ENCODE measurements around the gene BOLL.
"Not testable (repeated sequence)": the region's sequence is repeated elsewhere in the genome, so short reads cannot be mapped to it uniquely, and the experiment has no call there.

BOLL gene

DNA sequence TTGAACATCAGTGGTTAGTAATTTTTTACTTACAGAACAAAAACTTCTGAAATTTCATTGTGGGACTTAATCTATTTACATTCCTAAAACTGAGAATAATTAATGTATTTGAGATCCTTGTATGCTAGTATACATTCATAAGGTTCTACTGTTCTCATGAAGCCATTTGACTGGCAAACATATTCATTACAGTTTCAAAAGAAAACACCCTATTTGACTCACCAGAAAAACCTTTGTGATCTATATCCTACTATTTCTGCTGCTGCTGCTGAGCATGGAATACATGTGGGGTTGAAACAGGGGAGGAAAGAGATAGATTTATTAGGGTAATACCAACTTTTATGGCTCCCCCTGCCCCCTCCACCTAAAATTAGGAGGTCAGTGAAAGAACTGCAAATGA, 58.1 kb downstream of the BOLL start:
- no peaks in the 10 kb centered on the region for H3K36me3 ChIP-seq (ENCODE audit: control insufficient read depth, insufficient read depth, low read length)
- H3K9me3 ChIP-seq (ENCODE audit: control insufficient read depth, low read length), result no peaks in the 10 kb centered on the region
- H3K4me1 ChIP-seq (ENCODE audit: control insufficient read depth, insufficient read depth, low read length, poor library complexity, severe bottlenecking), result no peaks in the 10 kb centered on the region
- no peak overlapping the region for H3K4me3 ChIP-seq (ENCODE audit: extremely low read depth, insufficient read depth, low read length, poor library complexity, severe bottlenecking)
- H3K27ac ChIP-seq (ENCODE audit: low read depth, low read length, severe bottlenecking), result no peak overlapping the region

DNA sequence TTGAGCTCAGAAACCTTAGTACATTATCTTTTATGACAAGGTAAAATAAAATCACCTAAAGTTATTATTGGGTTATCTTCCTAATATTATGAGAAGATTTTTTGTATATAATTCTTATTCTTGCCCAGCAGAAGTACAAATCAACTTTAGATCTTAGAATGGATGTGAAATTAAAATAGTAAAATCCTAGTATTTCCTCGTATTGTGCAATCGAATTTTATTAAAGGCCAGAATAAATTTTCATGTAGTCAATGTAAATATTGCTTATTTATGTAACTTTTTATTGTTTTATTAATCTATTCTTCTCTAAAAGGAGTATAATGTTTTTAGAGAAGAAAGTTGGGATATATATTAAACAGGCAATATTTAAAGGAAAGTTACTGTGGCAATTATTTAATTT, 67.3 kb downstream of the BOLL start:
- no peak overlapping the region for H3K27ac ChIP-seq (ENCODE audit: low read depth, low read length, severe bottlenecking)
- no peak overlapping the region for H3K4me3 ChIP-seq (ENCODE audit: extremely low read depth, insufficient read depth, low read length, poor library complexity, severe bottlenecking)
- H3K9me3 ChIP-seq (ENCODE audit: control insufficient read depth, low read length), result no peaks in the 10 kb centered on the region
- H3K4me1 ChIP-seq (ENCODE audit: control insufficient read depth, insufficient read depth, low read length, poor library complexity, severe bottlenecking), result no peaks in the 10 kb centered on the region
- H3K36me3 ChIP-seq (ENCODE audit: control insufficient read depth, insufficient read depth, low read length), result peaks cover 3% of the 10 kb centered on the region
- no CpG with 5 or more reads among the region's 2 CpGs for WGBS, 2 experiments (ENCODE audit: insufficient coverage in 2 of 2)

GRCh38 chr2:197713271-197713670, 71.8 kb downstream of the BOLL start:
- WGBS, 2 experiments (ENCODE audit: insufficient coverage in 2 of 2), result 92% methylated on average over 3 of the region's 3 CpGs; no CpG with 5 or more reads in 1 of the 2 experiments
- Histone ChIP-seq H3K4me3 (ENCODE audit: extremely low read depth, insufficient read depth, low read length, poor library complexity, severe bottlenecking) (no peak overlapping the region), H3K9me3 (ENCODE audit: control insufficient read depth, low read length) (no peaks in the 10 kb centered on the region), H3K36me3 (ENCODE audit: control insufficient read depth, insufficient read depth, low read length) (peaks cover 20% of the 10 kb centered on the region), H3K27ac (ENCODE audit: low read depth, low read length, severe bottlenecking) (no peak overlapping the region), H3K4me1 (ENCODE audit: control insufficient read depth, insufficient read depth, low read length, poor library complexity, severe bottlenecking) (no peaks in the 10 kb centered on the region)

GRCh38 chr2:197711578-197711977, 73.5 kb downstream of the BOLL start:
- H3K4me1 ChIP-seq (ENCODE audit: control insufficient read depth, insufficient read depth, low read length, poor library complexity, severe bottlenecking), result no peaks in the 10 kb centered on the region

DNA sequence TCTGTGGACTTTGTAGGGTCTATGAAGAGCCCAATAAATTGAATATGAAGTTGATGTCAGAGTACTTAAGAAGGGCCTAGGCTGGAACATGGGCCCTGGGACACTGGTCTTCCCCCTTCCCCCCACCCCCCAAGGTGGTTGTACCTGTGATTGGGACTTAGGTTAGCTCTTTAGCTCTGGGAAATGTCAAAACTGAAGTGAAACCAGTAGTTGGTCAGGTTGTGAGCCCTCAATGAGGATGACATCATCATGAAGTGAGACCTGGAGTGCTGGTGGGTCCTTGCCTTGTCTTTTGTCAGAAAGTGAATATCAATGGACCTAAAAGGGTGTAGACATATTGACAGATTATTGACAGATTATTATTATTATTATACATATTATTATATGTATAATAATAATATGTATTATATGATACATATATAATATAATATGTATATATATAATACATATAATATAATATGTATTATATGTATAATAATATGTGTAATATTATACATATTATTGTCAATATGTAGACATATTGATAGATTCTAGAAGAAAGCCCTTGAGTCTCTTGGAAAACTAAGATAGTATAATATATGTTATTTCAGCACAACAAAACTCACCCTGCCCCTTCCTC, 74.6 kb downstream of the BOLL start:
- peaks cover 20% of the 10 kb centered on the region for H3K36me3 ChIP-seq (ENCODE audit: control insufficient read depth, insufficient read depth, low read length)
- no peak overlapping the region for H3K27ac ChIP-seq (ENCODE audit: low read depth, low read length, severe bottlenecking)
- H3K4me3 ChIP-seq (ENCODE audit: extremely low read depth, insufficient read depth, low read length, poor library complexity, severe bottlenecking), result no peak overlapping the region
- H3K9me3 ChIP-seq (ENCODE audit: control insufficient read depth, low read length), result no peaks in the 10 kb centered on the region
- no peaks in the 10 kb centered on the region for H3K4me1 ChIP-seq (ENCODE audit: control insufficient read depth, insufficient read depth, low read length, poor library complexity, severe bottlenecking)

More at GRCh38 chr2:197711578-197711977, 73.5 kb downstream of the BOLL start:
- H3K36me3 ChIP-seq (ENCODE audit: control insufficient read depth, insufficient read depth, low read length), result peaks cover 20% of the 10 kb centered on the region
- no peaks in the 10 kb centered on the region for H3K9me3 ChIP-seq (ENCODE audit: control insufficient read depth, low read length)
- H3K4me3 ChIP-seq (ENCODE audit: extremely low read depth, insufficient read depth, low read length, poor library complexity, severe bottlenecking), result no peak overlapping the region
- H3K27ac ChIP-seq (ENCODE audit: low read depth, low read length, severe bottlenecking), result no peak overlapping the region

DNA sequence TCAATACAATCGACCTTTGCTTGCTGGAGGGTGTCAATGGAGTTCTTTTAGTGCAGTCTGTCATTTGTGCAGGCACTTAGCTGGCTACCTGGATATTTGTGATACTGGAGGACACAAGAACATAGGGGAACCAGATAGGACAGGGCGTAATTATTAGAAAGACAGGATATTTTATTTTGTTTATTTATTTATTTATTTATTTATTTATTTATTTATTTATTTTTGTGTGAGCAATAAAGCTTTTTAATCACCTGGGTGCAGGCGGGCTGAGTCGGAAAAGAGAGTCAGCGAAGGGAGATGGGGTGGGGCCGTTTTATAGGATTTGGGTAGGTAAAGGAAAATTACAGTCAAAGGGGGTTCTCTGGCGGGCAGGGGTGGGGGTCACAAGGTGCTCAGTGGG, 76.0 kb downstream of the BOLL start:
- WGBS, 2 experiments (ENCODE audit: insufficient coverage in 2 of 2), result 84 to 90% methylated on average over 2 to 6 of the region's 7 CpGs
- H3K36me3 ChIP-seq (ENCODE audit: control insufficient read depth, insufficient read depth, low read length), result peaks cover 20% of the 10 kb centered on the region
- not testable (repeated sequence) for H3K9me3 ChIP-seq (ENCODE audit: control insufficient read depth, low read length); H3K27ac ChIP-seq (ENCODE audit: low read depth, low read length, severe bottlenecking); H3K4me1 ChIP-seq (ENCODE audit: control insufficient read depth, insufficient read depth, low read length, poor library complexity, severe bottlenecking); H3K4me3 ChIP-seq (ENCODE audit: extremely low read depth, insufficient read depth, low read length, poor library complexity, severe bottlenecking)

GRCh38 chr2:197708331-197708730, 76.8 kb downstream of the BOLL start:
- H3K27ac ChIP-seq (ENCODE audit: low read depth, low read length, severe bottlenecking), result no peak overlapping the region

GRCh38 chr2:197707316-197708213, 77.6 kb downstream of the BOLL start:
- WGBS, 2 experiments (ENCODE audit: insufficient coverage in 2 of 2), result no CpG with 5 or more reads among the region's 4 CpGs
- H3K4me3 ChIP-seq (ENCODE audit: extremely low read depth, insufficient read depth, low read length, poor library complexity, severe bottlenecking), result peak overlapping the region; percentile 86
- no peaks in the 10 kb centered on the region for H3K9me3 ChIP-seq (ENCODE audit: control insufficient read depth, low read length)
- H3K36me3 ChIP-seq (ENCODE audit: control insufficient read depth, insufficient read depth, low read length), result peaks cover 17% of the 10 kb centered on the region
- no peaks in the 10 kb centered on the region for H3K4me1 ChIP-seq (ENCODE audit: control insufficient read depth, insufficient read depth, low read length, poor library complexity, severe bottlenecking)
- H3K27ac ChIP-seq (ENCODE audit: low read depth, low read length, severe bottlenecking), result no peak overlapping the region

More at GRCh38 chr2:197708331-197708730, 76.8 kb downstream of the BOLL start:
- Histone ChIP-seq H3K36me3 (ENCODE audit: control insufficient read depth, insufficient read depth, low read length) (peaks cover 20% of the 10 kb centered on the region), H3K9me3 (ENCODE audit: control insufficient read depth, low read length) (no peaks in the 10 kb centered on the region), H3K4me3 (ENCODE audit: extremely low read depth, insufficient read depth, low read length, poor library complexity, severe bottlenecking) (no peak overlapping the region), H3K4me1 (ENCODE audit: control insufficient read depth, insufficient read depth, low read length, poor library complexity, severe bottlenecking) (no peaks in the 10 kb centered on the region)
- no CpG with 5 or more reads among the region's 2 CpGs for WGBS, 2 experiments (ENCODE audit: insufficient coverage in 2 of 2)

- Histone ChIP-seq H3K9me3 (ENCODE audit: control insufficient read depth, low read length) (no peaks in the 10 kb centered on the region), H3K4me1 (ENCODE audit: control insufficient read depth, insufficient read depth, low read length, poor library complexity, severe bottlenecking) (no peaks in the 10 kb centered on the region), H3K36me3 (ENCODE audit: control insufficient read depth, insufficient read depth, low read length) (peaks cover 17% of the 10 kb centered on the region), H3K27ac (ENCODE audit: low read depth, low read length, severe bottlenecking) (no peak overlapping the region), H3K4me3 (ENCODE audit: extremely low read depth, insufficient read depth, low read length, poor library complexity, severe bottlenecking) (peak overlapping the region; percentile 86)
- WGBS, 2 experiments (ENCODE audit: insufficient coverage in 2 of 2), result 17 to 25% methylated on average over 3 to 5 of the region's 5 CpGs
Observed at GRCh38 chr2:197706839-197707207, 78.3 kb downstream of the BOLL start.

DNA sequence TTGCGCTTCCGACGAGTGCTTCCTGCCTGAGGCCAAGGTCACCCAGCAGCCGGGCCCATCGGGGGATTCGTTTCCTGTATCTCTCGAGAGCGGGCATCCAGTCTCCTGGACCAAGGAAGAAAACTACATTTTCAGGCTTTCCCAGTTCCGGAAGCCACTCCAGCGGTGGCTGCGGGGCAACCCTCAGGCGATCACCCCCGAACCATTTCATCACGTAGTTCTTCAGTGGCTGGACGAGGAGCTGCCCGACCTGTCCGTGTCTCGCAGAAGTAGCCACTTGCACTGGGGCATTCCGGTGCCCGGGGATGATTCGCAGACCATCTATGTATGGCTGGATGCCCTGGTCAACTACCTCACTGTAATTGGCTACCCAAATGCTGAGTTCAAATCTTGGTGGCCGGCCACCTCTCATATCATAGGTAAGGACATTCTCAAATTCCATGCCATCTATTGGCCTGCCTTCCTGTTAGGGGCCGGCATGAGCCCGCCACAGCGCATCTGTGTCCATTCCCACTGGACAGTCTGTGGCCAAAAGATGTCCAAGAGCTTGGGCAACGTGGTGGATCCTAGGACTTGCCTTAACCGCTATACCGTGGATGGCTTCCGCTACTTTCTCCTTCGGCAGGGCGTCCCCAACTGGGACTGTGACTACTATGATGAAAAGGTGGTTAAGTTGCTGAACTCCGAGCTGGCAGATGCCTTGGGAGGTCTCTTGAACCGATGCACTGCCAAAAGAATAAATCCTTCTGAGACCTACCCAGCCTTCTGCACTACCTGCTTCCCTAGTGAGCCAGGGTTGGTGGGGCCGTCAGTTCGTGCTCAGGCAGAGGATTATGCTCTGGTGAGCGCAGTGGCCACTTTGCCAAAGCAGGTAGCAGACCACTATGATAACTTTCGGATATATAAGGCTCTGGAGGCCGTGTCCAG, 78.9 kb downstream of the BOLL start:
- Histone ChIP-seq H3K9me3 (ENCODE audit: control insufficient read depth, low read length) (no peaks in the 10 kb centered on the region), H3K27ac (ENCODE audit: low read depth, low read length, severe bottlenecking) (no peak overlapping the region), H3K4me1 (ENCODE audit: control insufficient read depth, insufficient read depth, low read length, poor library complexity, severe bottlenecking) (no peaks in the 10 kb centered on the region), H3K36me3 (ENCODE audit: control insufficient read depth, insufficient read depth, low read length) (peaks cover 10% of the 10 kb centered on the region), H3K4me3 (ENCODE audit: extremely low read depth, insufficient read depth, low read length, poor library complexity, severe bottlenecking) (peak overlapping the region; percentile 86)
- WGBS, 2 experiments (ENCODE audit: insufficient coverage in 2 of 2), result 4% methylated on average over 27 to 31 of the region's 38 CpGs

All from mesodermal cell (in vitro differentiated cells).